OCI-LY7 (cell line): ENCODE results near the gene MAPT.

ENCODE experiments used
- EZH2phosphoT487 ChIP-seq: fragments of 200-600 bp; sonication (generic); IDR thresholded peaks from 2 replicates; pipeline ENCODE4 v1.6.1; 2018; ENCODE audit warnings: low read depth, borderline replicate concordance, mild to moderate bottlenecking, mixed run types, antibody characterized with exemption, low read length, moderate library complexity, mixed read lengths
- TF ChIP-seq, protein P1 (sequence below): fragments of 200-600 bp; sonication (generic); conservative IDR thresholded peaks from 2 replicates; pipeline ENCODE4 v1.5.1; 2014; ENCODE audit warnings: mild to moderate bottlenecking, antibody characterized with exemption, low read length, moderate library complexity, mixed read lengths

GRCh38 chr17:45970659-45971058 lies 76.3 kb downstream of the MAPT start:
- TF ChIP-seq, protein P1, sequence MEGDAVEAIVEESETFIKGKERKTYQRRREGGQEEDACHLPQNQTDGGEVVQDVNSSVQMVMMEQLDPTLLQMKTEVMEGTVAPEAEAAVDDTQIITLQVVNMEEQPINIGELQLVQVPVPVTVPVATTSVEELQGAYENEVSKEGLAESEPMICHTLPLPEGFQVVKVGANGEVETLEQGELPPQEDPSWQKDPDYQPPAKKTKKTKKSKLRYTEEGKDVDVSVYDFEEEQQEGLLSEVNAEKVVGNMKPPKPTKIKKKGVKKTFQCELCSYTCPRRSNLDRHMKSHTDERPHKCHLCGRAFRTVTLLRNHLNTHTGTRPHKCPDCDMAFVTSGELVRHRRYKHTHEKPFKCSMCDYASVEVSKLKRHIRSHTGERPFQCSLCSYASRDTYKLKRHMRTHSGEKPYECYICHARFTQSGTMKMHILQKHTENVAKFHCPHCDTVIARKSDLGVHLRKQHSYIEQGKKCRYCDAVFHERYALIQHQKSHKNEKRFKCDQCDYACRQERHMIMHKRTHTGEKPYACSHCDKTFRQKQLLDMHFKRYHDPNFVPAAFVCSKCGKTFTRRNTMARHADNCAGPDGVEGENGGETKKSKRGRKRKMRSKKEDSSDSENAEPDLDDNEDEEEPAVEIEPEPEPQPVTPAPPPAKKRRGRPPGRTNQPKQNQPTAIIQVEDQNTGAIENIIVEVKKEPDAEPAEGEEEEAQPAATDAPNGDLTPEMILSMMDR = no peak
- no peak for TF ChIP-seq EZH2phosphoT487
